HG03469 (cell line): ENCODE measurements around the gene OR2C1.

Experiments
- ATAC-seq: cut with Tn5 transposase; IDR thresholded peaks from one replicate; pipeline ENCODE4 v1.9.1; 2021; ENCODE audit warnings: mild to moderate bottlenecking, moderate library complexity, moderate number of reproducible peaks; ENCODE audit not compliant: unreplicated experiment

OR2C1 gene

GRCh38 chr16:3355589-3355988 lies at the start of gene OR2C1:
TSS of gene OR2C1 (plus strand) at chr16:3355889. CDS start at chr16:3355941, 52 bp downstream.
- no peak for ATAC-seq

- ATAC-seq: no peak
Observed at GRCh38 chr16:3306078-3306477, 49.6 kb upstream of the OR2C1 start.

- no peak for ATAC-seq
Observed at GRCh38 chr16:3311496-3311895, 44.2 kb upstream of the OR2C1 start.

GRCh38 chr16:3317315-3317999 lies 38.2 kb upstream of the OR2C1 start:
- ATAC-seq: no peak

GRCh38 chr16:3321816-3322215 lies 33.9 kb upstream of the OR2C1 start:
- no peak for ATAC-seq

- ATAC-seq: no peak
Observed at GRCh38 chr16:3327514-3327913, 28.2 kb upstream of the OR2C1 start.

GRCh38 chr16:3328104-3328503 lies 27.6 kb upstream of the OR2C1 start:
- ATAC-seq: no peak

- no peak for ATAC-seq
Observed at GRCh38 chr16:3328643-3329042, 27.0 kb upstream of the OR2C1 start.

- no peak for ATAC-seq
Observed at GRCh38 chr16:3346041-3346440, 9.6 kb upstream of the OR2C1 start.

GRCh38 chr16:3347586-3347985 lies 8.1 kb upstream of the OR2C1 start:
- no peak for ATAC-seq

GRCh38 chr16:3348547-3349167 lies 7.0 kb upstream of the OR2C1 start:
- ATAC-seq: no peak

- ATAC-seq: no peak
Observed at GRCh38 chr16:3349175-3349574, 6.5 kb upstream of the OR2C1 start.

- ATAC-seq: no peak
Observed at GRCh38 chr16:3356118-3356517, 429 bp downstream of the OR2C1 start.

GRCh38 chr16:3358871-3359270 lies 3.2 kb downstream of the OR2C1 start:
- ATAC-seq: no peak

GRCh38 chr16:3362931-3363330 lies 7.2 kb downstream of the OR2C1 start:
- no peak for ATAC-seq

GRCh38 chr16:3363793-3364192 lies 8.1 kb downstream of the OR2C1 start:
- ATAC-seq: no peak

GRCh38 chr16:3364774-3365427 lies 9.2 kb downstream of the OR2C1 start:
- no peak for ATAC-seq

- ATAC-seq: no peak
Observed at GRCh38 chr16:3369073-3369472, 13.4 kb downstream of the OR2C1 start.

- ATAC-seq: no peak
Observed at GRCh38 chr16:3375680-3376079, 20.0 kb downstream of the OR2C1 start.

GRCh38 chr16:3377917-3378316 lies 22.2 kb downstream of the OR2C1 start:
- ATAC-seq: no peak

GRCh38 chr16:3383045-3383448 lies 27.4 kb downstream of the OR2C1 start:
- no peak for ATAC-seq

GRCh38 chr16:3388325-3388724 lies 32.6 kb downstream of the OR2C1 start:
- ATAC-seq: no peak
